NCI-H187 (cell line): ENCODE data around the gene RPS26.
"Not testable (repeated sequence)": the region's sequence is repeated elsewhere in the genome, so short reads cannot be mapped to it uniquely, and the experiment has no call there.

ENCODE experiments used
- DNase-seq, 2 experiments: peaks; one replicate each; lab custom pipeline; 2025; lab: John Stamatoyannopoulos, UW

The RPS26 gene

GRCh38 chr12:56041552-56042429 is at the start of gene RPS26:
Gene RPS26 (plus strand): TSS chr12:56041918. CDS start chr12:56042167, 249 bp downstream.
- DNase-seq: peak; percentile 96 to 98

DNA sequence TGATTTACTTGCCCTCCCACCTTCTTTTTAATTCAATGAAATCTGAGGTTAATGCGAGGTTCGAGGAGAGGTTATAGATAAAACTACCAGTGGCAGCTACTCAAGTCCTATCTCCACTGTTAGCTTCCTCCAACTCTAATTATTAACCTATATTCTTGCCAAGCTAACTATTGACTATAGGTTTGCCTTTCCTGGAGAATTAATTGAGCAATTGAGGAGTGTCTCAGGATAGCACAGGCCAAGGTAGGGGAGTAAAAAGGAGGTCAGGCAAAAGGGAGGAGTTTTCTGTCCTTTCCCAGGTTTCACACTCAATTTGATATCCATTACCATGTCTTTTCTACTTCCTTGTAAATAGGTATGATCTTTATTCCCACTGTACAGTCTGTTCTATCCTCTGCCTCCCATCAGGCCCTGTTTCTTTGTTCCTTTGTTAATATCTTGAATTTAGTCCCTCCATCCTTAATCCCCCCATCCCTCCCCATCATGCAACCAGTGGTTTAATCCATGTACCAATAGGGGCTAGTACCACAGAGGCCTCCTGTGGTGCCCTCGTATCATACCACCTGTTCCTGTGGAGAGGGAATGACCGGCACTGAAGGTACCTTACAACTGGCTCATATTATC is 48.4 kb upstream of the RPS26 start:
- DNase-seq: no peak

- DNase-seq: no peak
Measured at GRCh38 chr12:55995366-55995765, 46.4 kb upstream of the RPS26 start.

DNA sequence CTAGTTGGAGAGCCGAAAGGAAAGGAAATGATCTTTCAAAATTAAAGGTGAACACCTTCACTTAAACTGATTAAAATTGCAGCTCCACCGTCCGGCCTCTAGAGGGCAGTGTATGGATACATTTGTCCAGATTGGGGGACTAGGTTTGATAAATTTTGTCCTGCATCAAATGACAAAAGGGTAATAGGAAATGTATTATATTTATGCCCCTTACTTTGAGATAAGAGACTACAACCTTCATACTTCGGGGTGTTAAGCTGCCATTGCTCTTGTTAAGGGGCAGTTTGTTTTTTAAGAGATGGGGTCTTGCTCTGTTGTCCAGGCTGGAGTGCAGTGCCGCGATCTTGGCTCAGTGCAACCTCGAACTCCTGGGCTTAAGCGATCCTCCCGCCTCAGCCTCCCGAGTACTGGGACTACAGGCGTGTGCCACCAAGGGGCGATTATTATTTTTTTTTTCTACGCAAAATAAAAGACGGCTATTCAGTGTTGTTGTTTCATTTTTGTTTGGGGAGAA is 45.5 kb upstream of the RPS26 start:
- DNase-seq: peak; percentile 40 to 43

DNA sequence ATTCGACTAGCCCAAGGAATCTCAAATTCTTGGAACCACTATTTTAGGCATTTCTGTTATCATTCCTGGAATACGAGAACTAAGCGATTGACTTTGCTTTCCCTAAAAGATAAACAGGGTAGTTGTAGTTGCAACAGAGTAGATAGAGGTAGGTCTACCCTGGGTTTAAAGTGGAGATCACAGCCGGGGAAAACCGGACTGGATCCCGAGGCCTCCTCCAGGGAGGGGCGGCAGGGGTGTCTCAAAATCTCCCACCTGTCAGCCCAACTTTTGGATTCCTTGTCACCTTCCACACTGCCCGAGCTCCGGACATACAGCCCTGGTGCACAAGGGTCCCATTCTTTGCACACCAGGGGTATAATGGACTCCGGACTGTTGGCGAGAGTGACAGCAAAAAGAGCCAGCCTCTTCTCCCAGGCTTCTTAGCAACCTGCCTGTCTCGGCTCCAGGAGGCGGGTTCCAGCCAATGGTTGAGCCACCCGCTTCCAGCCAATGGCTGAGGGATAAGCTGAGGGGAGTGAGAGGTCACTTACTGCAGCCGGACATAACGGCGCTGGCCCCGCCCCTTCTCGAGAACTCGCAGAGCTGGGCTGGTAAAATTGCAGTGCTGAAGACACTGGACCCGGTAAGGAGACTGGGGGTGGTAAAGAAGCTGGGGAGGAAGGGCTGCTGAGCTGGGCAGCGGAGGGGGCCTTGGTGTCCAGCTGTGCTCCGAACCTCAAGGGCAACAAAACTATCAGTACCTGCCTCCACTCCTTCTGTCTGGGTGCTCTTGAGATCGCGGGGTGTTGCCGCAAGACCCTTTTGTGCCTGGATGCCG is 44.8 kb upstream of the RPS26 start, which contains the start of gene SUOX:
Gene SUOX, plus strand, starts transcription at position 562 of the 820 bp plus-strand sequence. CDS start 4,946 bp downstream, outside the sequence.
- peak; percentile 82 to 88 for DNase-seq

GRCh38 chr12:55997535-55997859 is 44.2 kb upstream of the RPS26 start:
- DNase-seq: no peak

DNA sequence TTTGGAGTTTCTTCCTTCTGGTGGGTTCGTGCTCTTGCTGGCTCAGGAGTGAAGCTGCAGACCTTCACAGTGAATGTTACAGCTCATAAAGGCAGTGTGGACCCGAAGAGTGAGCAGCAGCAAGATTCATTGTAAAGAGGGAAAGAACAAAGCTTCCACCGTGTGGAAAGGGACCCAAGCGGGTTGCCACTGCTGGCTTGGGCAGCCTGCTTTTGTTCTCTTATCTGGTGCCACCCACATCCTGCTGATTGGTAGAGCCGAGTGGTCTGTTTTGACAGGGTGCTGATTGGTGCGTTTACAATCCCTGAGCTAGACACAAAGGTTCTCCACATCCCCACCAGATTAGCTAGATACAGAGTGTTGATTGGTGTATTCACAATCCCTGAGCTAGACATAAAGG is 42.2 kb upstream of the RPS26 start:
- DNase-seq: not testable (repeated sequence)

- DNase-seq: not testable (repeated sequence)
Measured at GRCh38 chr12:55999999-56000540, 41.6 kb upstream of the RPS26 start.

DNA sequence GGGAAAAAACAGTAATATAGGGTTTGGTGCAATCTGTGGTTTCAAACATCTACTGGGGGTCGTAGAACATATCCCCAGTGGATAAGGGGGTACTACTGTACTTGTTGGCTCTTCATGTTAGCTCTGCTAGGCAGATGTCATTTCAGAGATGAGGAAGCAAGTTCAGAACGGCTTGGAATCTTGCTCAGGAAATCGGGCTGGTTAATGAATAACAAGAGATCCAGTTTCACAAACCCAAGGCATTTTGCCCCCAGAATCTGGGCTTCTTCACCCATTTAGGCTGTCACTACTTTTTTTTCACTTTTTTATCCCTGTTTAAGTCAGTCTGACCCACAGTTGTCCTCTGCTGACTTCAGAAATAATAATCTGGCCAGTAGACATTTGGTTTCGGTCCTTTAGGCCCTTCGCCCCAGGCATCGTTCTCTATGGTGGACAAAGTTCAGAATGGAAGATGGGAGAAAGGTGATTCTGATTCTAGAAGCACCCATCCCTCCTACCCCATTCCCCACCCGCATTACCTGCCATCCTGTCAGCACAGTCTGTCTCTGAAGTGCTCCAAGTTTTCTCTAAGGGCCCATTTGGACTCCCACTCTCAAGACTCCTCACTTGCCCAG is 40.1 kb upstream of the RPS26 start:
- DNase-seq: no peak

- DNase-seq: not testable (repeated sequence)
Measured at GRCh38 chr12:56003376-56003775, 38.3 kb upstream of the RPS26 start.

DNA sequence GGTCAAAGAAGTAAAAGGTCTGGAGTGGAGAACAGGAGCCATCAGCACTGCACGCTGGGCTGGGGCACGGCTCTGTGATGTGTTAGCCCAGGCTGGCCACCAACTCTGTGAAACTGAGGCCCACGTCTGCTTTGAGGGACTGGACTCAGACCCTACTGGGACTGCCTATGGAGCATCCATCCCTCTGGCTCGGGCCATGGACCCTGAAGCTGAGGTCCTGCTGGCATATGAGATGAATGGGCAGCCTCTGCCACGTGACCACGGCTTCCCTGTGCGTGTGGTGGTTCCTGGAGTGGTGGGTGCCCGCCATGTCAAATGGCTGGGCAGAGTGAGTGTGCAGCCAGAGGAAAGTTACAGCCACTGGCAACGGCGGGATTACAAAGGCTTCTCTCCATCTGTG is 37.5 kb upstream of the RPS26 start:
- DNase-seq: no peak

GRCh38 chr12:56007564-56008559 is 33.9 kb upstream of the RPS26 start:
- DNase-seq: peak; percentile 70 to 75

- DNase-seq: no peak
Measured at GRCh38 chr12:56010111-56010570, 31.6 kb upstream of the RPS26 start.

DNA sequence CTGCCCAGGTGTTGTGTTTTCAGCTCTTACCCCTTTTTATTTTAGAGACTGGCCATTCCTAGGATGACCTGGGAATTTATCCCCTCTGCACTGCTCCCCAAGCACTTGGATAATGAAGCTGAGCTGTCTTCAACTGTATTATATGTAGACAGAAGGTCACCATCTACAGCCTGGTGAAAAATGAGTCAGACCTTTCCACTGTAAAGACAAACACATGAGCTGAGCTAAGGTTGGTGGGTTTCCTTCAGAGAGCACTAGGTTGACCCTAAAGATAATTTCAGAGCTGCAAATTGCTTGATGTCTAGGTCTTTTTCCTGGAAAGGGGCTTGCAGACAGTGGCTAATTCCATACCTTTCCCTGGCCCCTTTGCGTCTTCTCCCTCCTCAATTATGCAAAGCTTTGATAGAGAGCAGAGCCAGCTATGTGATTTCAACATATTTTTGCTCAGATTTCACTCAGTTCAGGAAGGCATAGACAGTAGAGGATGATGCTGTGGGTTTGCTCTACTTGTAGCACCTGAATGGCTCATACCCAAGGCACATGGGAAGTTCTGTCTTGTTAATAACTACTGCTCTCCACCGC is 30.1 kb upstream of the RPS26 start:
- DNase-seq: no peak

DNA sequence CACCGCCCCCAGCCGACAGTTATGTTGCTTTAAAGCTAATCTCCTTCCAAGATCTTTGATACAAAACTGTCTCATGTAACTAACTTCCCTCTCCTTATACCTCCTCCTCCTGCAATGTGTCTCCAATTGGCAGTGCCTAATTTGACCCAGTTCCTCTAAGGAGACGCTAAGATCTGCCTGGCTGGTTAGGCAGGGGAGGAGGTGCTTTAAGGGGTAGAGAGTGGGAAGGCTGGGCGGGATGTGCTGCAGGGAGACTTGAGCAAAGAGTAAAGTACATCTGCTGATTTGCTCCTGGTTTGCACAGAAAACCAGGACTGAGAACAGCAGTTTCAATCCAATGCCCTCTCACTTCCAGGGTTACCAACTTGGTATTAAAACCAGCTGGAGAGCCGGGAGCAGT is 28.2 kb upstream of the RPS26 start:
- no peak for DNase-seq

- DNase-seq: no peak
Measured at GRCh38 chr12:56014205-56014604, 27.5 kb upstream of the RPS26 start.

- DNase-seq: no peak
Measured at GRCh38 chr12:56017181-56017580, 24.5 kb upstream of the RPS26 start.

DNA sequence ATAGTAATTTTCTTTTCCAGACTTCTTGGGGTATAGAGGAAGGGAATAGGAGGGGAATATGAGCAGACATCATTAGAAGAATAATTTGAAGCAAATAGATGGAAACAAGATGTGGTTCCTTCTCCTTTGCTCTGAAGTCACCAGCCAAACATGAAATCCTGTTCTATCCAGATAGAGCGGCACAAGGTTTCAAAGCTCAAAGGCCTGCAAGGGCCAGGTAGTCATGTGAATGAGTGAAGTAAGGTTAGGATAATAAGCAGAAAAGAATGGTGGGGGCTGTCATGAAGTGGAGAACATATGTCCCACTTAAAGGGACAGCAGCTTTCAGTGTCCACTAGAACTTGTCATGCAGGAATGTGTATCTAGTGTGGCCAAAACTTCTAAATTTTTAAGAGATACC is 23.4 kb upstream of the RPS26 start:
- no peak for DNase-seq

GRCh38 chr12:56020423-56021184 is 21.1 kb upstream of the RPS26 start, which contains the start of gene IKZF4:
Gene IKZF4 (plus strand): TSS chr12:56021043. CDS start chr12:56021494, 451 bp downstream.
- no peak for DNase-seq
